ENCODE measurements around the gene MYRF. TPM values are rescaled to one million over a fixed set of nuclear protein-coding genes. Genes with fewer than 3 reads are reported as not detected.
A peak's percentile ranks its signal among the peaks of the same experiment; 100 is the strongest.

Gene MYRF
- total RNA-seq, 1 experiment from 2014 or later = 91.4 TPM

- peaks cover 11% of the 10 kb centered on the region for H3K4me1 Mint-ChIP-seq (ENCODE audit: low read depth, unreplicated experiment)
- no peak for TF ChIP-seq CTCF (IDR thresholded peaks at IDR 0.05; ENCODE audit: unreplicated experiment)
- H3K36me3 Mint-ChIP-seq (ENCODE audit: insufficient read depth, unreplicated experiment) = peaks cover 72% of the 10 kb centered on the region
- H3K4me3 Mint-ChIP-seq (ENCODE audit: low read depth, unreplicated experiment) = no peak overlapping the region
- H3K27me3 Mint-ChIP-seq (ENCODE audit: unreplicated experiment) = no peaks in the 10 kb centered on the region
- DNase-seq = no peak
- no peak overlapping the region for H3K27ac Mint-ChIP-seq (ENCODE audit: unreplicated experiment)
- CTCF ChIA-PET = interaction anchor here (2.9 kb wide), 1 partner anchor 39 kb away, joined by 45 read pairs; no protein-coding TSS in a partner anchor
- BruUV-seq (replicated peaks) = no TSS peak
- intact Hi-C loops (cut with micrococcal nuclease; ENCODE audit: unreplicated experiment) = no loop called here
- H3K9me3 Mint-ChIP-seq (ENCODE audit: low read depth, unreplicated experiment) = no peaks in the 10 kb centered on the region
Observed at GRCh38 chr11:61785837-61786402, 33.5 kb downstream of the MYRF start.

- Mint-ChIP-seq H3K27ac (ENCODE audit: unreplicated experiment) (no peak overlapping the region), H3K4me1 (ENCODE audit: low read depth, unreplicated experiment) (peaks cover 11% of the 10 kb centered on the region), H3K27me3 (ENCODE audit: unreplicated experiment) (no peaks in the 10 kb centered on the region), H3K9me3 (ENCODE audit: low read depth, unreplicated experiment) (no peaks in the 10 kb centered on the region), H3K36me3 (ENCODE audit: insufficient read depth, unreplicated experiment) (peaks cover 78% of the 10 kb centered on the region), H3K4me3 (ENCODE audit: low read depth, unreplicated experiment) (no peak overlapping the region)
- DNase-seq = peak; percentile 69
- intact Hi-C loops (cut with micrococcal nuclease; ENCODE audit: unreplicated experiment) = no loop called here
- BruUV-seq (replicated peaks) = no TSS peak
- peak; percentile 75 for TF ChIP-seq CTCF (IDR thresholded peaks at IDR 0.05; ENCODE audit: unreplicated experiment)
- CTCF ChIA-PET = interaction anchor here (0.9 to 2.9 kb wide), 9 partner anchors 9 to 93 kb away, joined by 3 to 45 read pairs (median 5); no protein-coding TSS in a partner anchor
Observed at GRCh38 chr11:61787928-61788491, 35.6 kb downstream of the MYRF start.

- Mint-ChIP-seq H3K4me1 (ENCODE audit: low read depth, unreplicated experiment) (peaks cover 36% of the 10 kb centered on the region), H3K36me3 (ENCODE audit: insufficient read depth, unreplicated experiment) (peaks cover 69% of the 10 kb centered on the region), H3K4me3 (ENCODE audit: low read depth, unreplicated experiment) (peak overlapping the region; percentile 93), H3K9me3 (ENCODE audit: low read depth, unreplicated experiment) (no peaks in the 10 kb centered on the region), H3K27ac (ENCODE audit: unreplicated experiment) (peak overlapping the region; percentile 99), H3K27me3 (ENCODE audit: unreplicated experiment) (no peaks in the 10 kb centered on the region)
- TSS peak; percentile 87 for BruUV-seq (replicated peaks)
- TF ChIP-seq CTCF (IDR thresholded peaks at IDR 0.05; ENCODE audit: unreplicated experiment) = no peak
- CTCF ChIA-PET = interaction anchor here (0.9 to 1.6 kb wide), 4 partner anchors 35 to 290 kb away, joined by 3 to 15 read pairs (median 4); no protein-coding TSS in a partner anchor
- intact Hi-C loops (cut with micrococcal nuclease; ENCODE audit: unreplicated experiment) = loop anchor here (10.0 kb wide), 2 partner anchors 103 to 153 kb away; partner anchors contain the start of gene FADS3
- DNase-seq = peak; percentile 74
Observed at GRCh38 chr11:61791737-61792309, 39.4 kb downstream of the MYRF start.

GRCh38 chr11:61792310-61793082, 40.1 kb downstream of the MYRF start, which contains the start of the genes FEN1 and TMEM258:
Gene FEN1, plus strand, starts transcription at chr11:61792911. Its CDS starts 2,451 bp downstream, at chr11:61795362.
Gene TMEM258, minus strand, starts transcription at chr11:61792599. Its CDS starts 41 bp downstream, at chr11:61792558.
- no peak for TF ChIP-seq CTCF (IDR thresholded peaks at IDR 0.05; ENCODE audit: unreplicated experiment)
- H3K9me3 Mint-ChIP-seq (ENCODE audit: low read depth, unreplicated experiment) = no peaks in the 10 kb centered on the region
- H3K27ac Mint-ChIP-seq (ENCODE audit: unreplicated experiment) = peak within 1 kb of the TSS; percentile 99
- CTCF ChIA-PET = interaction anchor here (0.9 to 1.6 kb wide), 6 partner anchors 22 to 290 kb away, joined by 3 to 15 read pairs (median 4); partner anchors contain the start of gene FADS1
- intact Hi-C loops (cut with micrococcal nuclease; ENCODE audit: unreplicated experiment) = loop anchor here (10.0 kb wide), 2 partner anchors 102 to 152 kb away; partner anchors contain the start of gene FADS3
- BruUV-seq (replicated peaks) = no TSS peak
- H3K27me3 Mint-ChIP-seq (ENCODE audit: unreplicated experiment) = no peaks in the 10 kb centered on the region
- peak; percentile 90 for DNase-seq
- H3K4me1 Mint-ChIP-seq (ENCODE audit: low read depth, unreplicated experiment) = peaks cover 36% of the 10 kb centered on the region
- peaks cover 68% of the 10 kb centered on the region for H3K36me3 Mint-ChIP-seq (ENCODE audit: insufficient read depth, unreplicated experiment)
- H3K4me3 Mint-ChIP-seq (ENCODE audit: low read depth, unreplicated experiment) = peak within 1 kb of the TSS; percentile 93
